HG03175 (cell line): ENCODE results near the gene LONP1.
"Not testable (repeated sequence)": the region's sequence is repeated elsewhere in the genome, so short reads cannot be mapped to it uniquely, and the experiment has no call there.

ENCODE experiments used
- ATAC-seq: cut with Tn5 transposase; IDR thresholded peaks from one replicate; pipeline ENCODE4 v1.9.1; 2021; ENCODE audit warnings: mild to moderate bottlenecking, moderate library complexity; ENCODE audit not compliant: unreplicated experiment

Gene LONP1

GRCh38 chr19:5714816-5715215, 5.1 kb downstream of the LONP1 start:
- no peak for ATAC-seq

DNA sequence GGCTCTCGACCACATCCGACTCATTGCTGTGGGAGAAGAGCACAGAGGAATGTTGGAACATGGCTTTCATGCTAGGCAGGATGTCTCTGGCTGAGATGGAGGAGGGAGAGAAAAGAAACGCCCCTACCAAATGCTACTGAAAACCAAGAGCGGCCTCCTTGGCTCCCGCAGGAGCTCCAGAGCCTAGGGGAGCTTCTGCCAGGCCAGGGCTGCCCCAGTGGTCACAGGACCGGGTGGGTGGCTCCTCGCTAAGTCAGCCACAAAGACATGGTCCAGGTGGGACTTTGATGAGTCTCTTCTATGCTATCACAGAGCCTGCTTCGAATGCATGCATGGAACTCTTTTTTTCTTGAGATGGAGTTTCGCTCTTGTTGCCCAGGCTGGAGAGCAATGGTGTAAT, 6.7 kb downstream of the LONP1 start:
- ATAC-seq: no peak

DNA sequence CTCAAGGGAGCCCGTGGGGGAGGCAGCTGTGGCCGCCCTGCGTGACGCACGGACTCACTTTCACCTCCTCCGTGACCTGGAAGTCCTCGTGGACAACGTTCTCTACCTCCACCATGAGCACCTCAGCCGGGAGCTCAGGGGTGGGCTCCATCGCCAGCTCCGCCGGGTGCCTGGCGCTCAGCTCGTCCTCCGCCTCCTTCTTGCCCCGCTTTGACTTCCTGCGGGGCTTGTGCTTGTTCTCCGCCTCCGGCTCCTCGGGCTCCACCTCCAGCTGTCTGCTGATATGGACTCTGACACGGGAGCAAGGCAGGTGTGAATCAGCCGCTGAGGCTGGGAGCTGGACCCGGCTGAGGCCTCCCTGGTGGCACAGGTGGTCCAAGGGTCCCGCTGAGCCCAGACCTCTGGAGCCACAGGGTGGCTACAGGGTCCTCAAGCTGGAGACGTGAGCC, 8.2 kb downstream of the LONP1 start:
- no peak for ATAC-seq

- no peak for ATAC-seq
Measured at GRCh38 chr19:5711025-5711424, 8.9 kb downstream of the LONP1 start.

- ATAC-seq: no peak
Measured at GRCh38 chr19:5707576-5708575, 12.1 kb downstream of the LONP1 start.

- ATAC-seq: no peak
Measured at GRCh38 chr19:5706876-5707573, 12.9 kb downstream of the LONP1 start.

DNA sequence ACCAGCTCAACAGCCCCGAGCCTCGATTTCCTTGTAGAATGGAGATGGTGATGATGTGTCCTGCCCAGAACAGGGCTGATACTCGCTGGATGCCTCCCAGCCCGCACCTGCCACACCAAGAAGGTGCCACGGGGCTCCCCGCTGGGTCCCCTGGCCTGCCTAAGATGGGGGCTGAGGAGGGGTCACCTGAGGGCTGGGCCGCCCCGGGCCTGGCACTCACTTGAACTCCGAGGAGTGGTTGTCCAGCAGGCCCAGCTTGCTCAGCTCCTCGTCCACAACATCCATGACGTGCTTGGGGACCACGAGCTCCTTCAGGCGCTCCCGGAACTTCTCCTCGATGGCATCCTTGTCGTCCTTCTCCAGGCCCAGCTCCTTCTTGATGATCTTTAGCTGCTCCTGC, 14.4 kb downstream of the LONP1 start:
- ATAC-seq: no peak

- ATAC-seq: no peak
Measured at GRCh38 chr19:5703819-5704818, 15.8 kb downstream of the LONP1 start.

DNA sequence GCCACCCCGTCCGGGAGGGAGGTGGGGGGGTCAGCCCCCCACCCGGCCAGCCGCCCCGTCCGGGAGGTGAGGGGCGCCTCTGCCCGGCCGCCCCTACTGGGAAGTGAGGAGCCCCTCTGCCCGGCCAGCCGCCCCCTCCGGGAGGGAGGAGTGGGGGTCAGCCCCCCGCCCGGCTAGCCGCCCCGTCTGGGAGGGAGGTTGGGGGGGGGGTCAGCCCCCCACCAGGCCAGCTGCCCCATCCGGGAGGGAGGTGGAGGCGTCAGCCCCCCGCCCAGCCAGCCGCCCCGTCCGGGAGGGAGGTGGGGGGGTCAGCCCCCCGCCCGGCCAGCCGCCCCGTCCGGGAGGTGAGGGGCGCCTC, 17.9 kb downstream of the LONP1 start:
- ATAC-seq: not testable (repeated sequence)

GRCh38 chr19:5700455-5701092, 19.4 kb downstream of the LONP1 start:
- no peak for ATAC-seq

GRCh38 chr19:5698635-5699422, 21.1 kb downstream of the LONP1 start:
- no peak for ATAC-seq

- no peak for ATAC-seq
Measured at GRCh38 chr19:5697890-5698634, 21.9 kb downstream of the LONP1 start.

DNA sequence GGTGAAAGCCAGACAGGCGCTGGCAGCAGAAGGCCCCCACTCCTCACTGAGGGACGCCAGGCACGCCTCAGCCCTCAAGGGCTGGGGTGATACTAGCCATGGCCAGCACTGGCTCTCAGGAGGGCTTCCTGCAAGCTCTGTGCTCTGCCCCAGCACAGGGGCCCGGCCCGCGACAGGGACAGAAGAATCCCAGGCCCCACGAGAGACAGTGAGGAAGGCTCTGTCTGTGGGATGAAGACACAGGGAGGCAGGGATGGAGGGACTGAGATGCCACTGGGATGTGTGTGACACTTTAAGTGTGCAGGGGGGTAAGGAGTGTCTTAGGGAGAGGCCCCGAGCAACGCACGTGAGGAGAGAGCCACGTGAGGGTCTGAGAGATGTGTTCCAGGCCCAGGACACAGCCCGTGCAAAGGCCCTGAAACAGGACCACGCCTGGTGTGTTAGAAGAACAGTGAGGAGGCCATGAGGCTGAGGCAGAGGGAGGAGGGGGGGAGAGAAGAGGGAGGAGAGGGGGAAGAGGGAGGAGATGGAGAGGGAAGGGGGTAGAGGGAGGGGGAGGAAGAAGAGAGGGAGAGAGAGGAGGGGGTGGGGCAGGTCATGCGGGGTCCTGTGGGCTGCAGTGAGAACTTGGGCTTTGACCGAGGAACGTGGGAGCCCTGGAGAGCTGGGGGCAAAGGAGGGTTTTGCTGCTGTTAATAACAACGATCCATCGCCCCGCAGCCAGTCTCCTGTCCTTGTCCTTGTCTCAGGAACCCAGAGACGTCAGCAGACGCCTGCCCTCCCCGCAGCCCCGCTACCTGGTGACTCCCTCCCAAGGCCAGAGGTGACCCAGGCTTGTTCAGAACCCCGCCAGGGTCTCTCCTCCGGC, 22.7 kb downstream of the LONP1 start:
- ATAC-seq: no peak

DNA sequence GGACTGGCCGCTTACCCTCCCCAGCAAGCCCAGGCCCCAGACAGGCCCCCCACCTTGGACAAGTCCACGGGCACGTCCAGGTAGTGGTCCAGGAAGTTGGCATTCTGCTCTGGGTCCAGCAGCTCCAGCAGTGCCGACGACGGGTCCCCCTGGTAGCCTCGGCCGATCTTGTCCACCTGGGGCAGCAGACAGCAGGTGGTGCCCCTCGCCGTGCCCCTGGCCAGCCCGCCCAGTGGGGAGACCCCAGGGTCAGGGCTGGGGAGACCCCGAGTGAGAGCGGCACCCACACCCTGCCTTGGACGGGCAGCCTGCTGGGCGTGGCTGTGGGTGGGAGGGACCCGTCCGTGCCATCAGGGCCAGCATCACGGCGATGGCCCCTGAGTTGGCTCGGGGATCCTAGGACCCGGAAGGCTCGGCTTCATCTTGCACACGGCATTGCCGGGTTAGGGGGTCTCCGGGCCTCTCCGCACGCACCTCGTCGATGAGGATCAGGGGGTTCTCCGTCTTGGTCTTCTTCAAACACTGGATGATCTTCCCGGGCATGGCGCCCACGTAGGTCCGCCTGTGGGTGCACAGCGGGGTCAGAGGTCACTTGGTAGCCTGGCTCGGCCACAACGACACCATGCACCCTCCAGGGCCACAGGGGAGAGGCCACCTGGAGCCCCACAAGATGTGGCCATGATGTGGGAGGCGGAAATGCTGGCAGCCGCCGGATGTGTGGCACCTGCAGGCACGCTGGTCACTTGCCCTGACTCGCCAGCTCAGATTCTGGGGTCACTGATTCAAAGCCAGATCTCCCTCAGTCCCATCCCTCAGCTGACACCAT, 23.5 kb downstream of the LONP1 start:
- no peak for ATAC-seq

DNA sequence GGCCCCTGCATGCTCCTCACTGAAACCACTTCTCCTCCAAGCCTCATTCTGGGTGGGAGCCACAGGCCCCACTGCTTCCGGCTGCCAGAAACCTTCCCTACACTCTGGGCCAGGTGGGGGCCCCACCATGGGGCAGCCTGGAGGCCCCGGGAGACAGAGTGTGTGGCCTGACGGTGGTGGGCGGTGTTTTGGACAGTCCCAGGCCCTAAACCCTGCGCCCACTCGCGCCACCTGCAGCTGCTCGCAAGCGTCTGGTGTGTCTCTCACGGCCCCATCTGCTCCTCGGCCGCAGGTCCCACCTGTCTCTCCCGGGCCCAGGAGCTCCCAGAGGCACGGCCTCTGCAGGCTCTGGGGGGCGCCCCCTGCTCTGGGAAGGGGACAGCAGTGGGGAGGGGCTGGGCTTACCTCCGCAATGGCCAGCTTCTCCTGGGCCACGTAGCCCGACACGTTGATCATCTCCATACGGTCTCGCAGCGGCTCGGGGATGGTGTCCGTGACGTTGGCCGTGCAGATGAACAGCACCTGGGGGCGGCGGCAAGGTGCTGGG, 24.2 kb downstream of the LONP1 start:
- ATAC-seq: no peak

- no peak for ATAC-seq
Measured at GRCh38 chr19:5694956-5695648, 24.8 kb downstream of the LONP1 start.
